Measurements from ENCODE around the gene RGS13. TPM values are rescaled to one million over a fixed set of nuclear protein-coding genes. Genes with fewer than 3 reads are reported as not detected.

RGS13 gene
- total and polyA plus RNA-seq, 10 of the 15 experiments (the other 5 are each of a cell fraction or from before 2014, with no cell fraction given): 0.23 to 16.0 (median 0.36) TPM; not detected in 1

DNA sequence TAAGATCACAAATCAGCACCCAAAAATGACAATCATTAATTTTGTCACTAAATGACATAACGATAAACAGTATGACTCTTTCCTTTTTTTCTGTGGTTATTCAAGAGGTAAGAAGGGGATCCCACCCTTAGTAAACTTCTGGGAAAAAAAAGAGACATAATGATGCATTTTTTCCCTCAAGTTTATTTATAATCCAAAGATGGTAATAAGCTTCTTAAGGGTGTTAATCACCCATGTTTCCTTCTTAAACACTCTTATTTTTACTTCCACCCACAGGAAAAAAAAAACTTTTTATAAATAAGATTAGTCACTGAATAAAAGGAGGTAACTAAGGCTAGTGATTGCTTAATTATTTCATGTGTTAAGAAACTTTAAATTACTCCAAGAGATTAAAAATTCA, 35.7 kb upstream of the RGS13 start:
- Histone ChIP-seq H3K9ac (ENCODE audit: control insufficient read depth, insufficient read depth, low read length) (no peak overlapping the region), H3K9me3 (replicated peaks; ENCODE audit: control insufficient read depth, insufficient read depth, low read length) (no peaks in the 10 kb centered on the region), H3K4me1 (ENCODE audit: control insufficient read depth, insufficient read depth, low read length) (peaks cover 7% of the 10 kb centered on the region; the same call in 1 of the 2 replicates), H2AFZ (ENCODE audit: control insufficient read depth, low read depth, low read length) (no peak overlapping the region), H3K4me2 (ENCODE audit: control insufficient read depth, insufficient read depth) (no peak overlapping the region), H3K4me3 (no peak overlapping the region), H3K36me3 (ENCODE audit: control insufficient read depth in 2 of 2, insufficient read depth in 2 of 2, low read length in 1 of 2) (no peaks in the 10 kb centered on the region), H3K79me2 (ENCODE audit: control insufficient read depth, insufficient read depth, low read length) (no peaks in the 10 kb centered on the region), H3K27ac (ENCODE audit: control insufficient read depth, insufficient read depth) (no peak overlapping the region), H3K27me3 (replicated peaks in 1 of 2; ENCODE audit: control insufficient read depth in 2 of 2, insufficient read depth in 2 of 2, low read length in 1 of 2) (no peaks in the 10 kb centered on the region), H4K20me1 (ENCODE audit: control insufficient read depth, insufficient read depth) (no peaks in the 10 kb centered on the region)
- no peak for ATAC-seq
- no peak for FAIRE-seq
- ChIA-PET POLR2A (interaction anchor here (0.6 to 4.0 kb wide), 4 partner anchors 13 to 61 kb away, joined by 3 to 16 read pairs (median 5); no protein-coding TSS in a partner anchor), SMC1A (ENCODE audit: uncharacterized antibody, unreplicated experiment) (interaction anchor here (0.7 to 5.1 kb wide), 14 partner anchors 9 to 126 kb away, joined by 3 to 79 read pairs (median 4); no protein-coding TSS in a partner anchor), CTCF (interaction anchor here (0.7 to 3.5 kb wide), 8 partner anchors 9 to 123 kb away, joined by 3 to 18 read pairs (median 5); no protein-coding TSS in a partner anchor), RAD21 (ENCODE audit: unreplicated experiment) (interaction anchor here (0.6 to 2.2 kb wide), 9 partner anchors 14 to 420 kb away, joined by 3 to 6 read pairs (median 4); no protein-coding TSS in a partner anchor)
- no peak for DNase-seq (ENCODE audit: low read depth, low spot score)
- no peak for TF ChIP-seq DPF2 (IDR thresholded peaks at IDR 0.05)
- TF ChIP-seq, protein P1, sequence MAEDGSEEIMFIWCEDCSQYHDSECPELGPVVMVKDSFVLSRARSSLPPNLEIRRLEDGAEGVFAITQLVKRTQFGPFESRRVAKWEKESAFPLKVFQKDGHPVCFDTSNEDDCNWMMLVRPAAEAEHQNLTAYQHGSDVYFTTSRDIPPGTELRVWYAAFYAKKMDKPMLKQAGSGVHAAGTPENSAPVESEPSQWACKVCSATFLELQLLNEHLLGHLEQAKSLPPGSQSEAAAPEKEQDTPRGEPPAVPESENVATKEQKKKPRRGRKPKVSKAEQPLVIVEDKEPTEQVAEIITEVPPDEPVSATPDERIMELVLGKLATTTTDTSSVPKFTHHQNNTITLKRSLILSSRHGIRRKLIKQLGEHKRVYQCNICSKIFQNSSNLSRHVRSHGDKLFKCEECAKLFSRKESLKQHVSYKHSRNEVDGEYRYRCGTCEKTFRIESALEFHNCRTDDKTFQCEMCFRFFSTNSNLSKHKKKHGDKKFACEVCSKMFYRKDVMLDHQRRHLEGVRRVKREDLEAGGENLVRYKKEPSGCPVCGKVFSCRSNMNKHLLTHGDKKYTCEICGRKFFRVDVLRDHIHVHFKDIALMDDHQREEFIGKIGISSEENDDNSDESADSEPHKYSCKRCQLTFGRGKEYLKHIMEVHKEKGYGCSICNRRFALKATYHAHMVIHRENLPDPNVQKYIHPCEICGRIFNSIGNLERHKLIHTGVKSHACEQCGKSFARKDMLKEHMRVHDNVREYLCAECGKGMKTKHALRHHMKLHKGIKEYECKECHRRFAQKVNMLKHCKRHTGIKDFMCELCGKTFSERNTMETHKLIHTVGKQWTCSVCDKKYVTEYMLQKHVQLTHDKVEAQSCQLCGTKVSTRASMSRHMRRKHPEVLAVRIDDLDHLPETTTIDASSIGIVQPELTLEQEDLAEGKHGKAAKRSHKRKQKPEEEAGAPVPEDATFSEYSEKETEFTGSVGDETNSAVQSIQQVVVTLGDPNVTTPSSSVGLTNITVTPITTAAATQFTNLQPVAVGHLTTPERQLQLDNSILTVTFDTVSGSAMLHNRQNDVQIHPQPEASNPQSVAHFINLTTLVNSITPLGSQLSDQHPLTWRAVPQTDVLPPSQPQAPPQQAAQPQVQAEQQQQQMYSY (CRISPR knock-in tag; IDR thresholded peaks at IDR 0.05): no peak
- TF ChIP-seq SMARCA5 (IDR thresholded peaks at IDR 0.05): no peak
- no peak for TF ChIP-seq RCOR1 (conservative IDR thresholded peaks at IDR 0.05; ENCODE audit: low read depth, low read length)
- TF ChIP-seq, protein P2, sequence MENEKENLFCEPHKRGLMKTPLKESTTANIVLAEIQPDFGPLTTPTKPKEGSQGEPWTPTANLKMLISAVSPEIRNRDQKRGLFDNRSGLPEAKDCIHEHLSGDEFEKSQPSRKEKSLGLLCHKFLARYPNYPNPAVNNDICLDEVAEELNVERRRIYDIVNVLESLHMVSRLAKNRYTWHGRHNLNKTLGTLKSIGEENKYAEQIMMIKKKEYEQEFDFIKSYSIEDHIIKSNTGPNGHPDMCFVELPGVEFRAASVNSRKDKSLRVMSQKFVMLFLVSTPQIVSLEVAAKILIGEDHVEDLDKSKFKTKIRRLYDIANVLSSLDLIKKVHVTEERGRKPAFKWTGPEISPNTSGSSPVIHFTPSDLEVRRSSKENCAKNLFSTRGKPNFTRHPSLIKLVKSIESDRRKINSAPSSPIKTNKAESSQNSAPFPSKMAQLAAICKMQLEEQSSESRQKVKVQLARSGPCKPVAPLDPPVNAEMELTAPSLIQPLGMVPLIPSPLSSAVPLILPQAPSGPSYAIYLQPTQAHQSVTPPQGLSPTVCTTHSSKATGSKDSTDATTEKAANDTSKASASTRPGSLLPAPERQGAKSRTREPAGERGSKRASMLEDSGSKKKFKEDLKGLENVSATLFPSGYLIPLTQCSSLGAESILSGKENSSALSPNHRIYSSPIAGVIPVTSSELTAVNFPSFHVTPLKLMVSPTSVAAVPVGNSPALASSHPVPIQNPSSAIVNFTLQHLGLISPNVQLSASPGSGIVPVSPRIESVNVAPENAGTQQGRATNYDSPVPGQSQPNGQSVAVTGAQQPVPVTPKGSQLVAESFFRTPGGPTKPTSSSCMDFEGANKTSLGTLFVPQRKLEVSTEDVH (IDR thresholded peaks at IDR 0.05; ENCODE audit: low read depth, partially characterized antibody): no peak
- TF ChIP-seq, protein P3, sequence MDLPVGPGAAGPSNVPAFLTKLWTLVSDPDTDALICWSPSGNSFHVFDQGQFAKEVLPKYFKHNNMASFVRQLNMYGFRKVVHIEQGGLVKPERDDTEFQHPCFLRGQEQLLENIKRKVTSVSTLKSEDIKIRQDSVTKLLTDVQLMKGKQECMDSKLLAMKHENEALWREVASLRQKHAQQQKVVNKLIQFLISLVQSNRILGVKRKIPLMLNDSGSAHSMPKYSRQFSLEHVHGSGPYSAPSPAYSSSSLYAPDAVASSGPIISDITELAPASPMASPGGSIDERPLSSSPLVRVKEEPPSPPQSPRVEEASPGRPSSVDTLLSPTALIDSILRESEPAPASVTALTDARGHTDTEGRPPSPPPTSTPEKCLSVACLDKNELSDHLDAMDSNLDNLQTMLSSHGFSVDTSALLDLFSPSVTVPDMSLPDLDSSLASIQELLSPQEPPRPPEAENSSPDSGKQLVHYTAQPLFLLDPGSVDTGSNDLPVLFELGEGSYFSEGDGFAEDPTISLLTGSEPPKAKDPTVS (IDR thresholded peaks at IDR 0.05; ENCODE audit: low read depth, low read length): no peak
- intact Hi-C loops (cut with micrococcal nuclease; ENCODE audit: unreplicated experiment) (loop anchor here (2.0 kb wide), 1 partner anchor 19 kb away; no protein-coding TSS in a partner anchor), in situ Hi-C loops (cut with MboI) (no loop called here)
- 0% methylated on average over 1 of the region's 1 CpG for WGBS (ENCODE audit: insufficient coverage, insufficient replicate concordance, low lambda C conversion rate, missing lambda C conversion rate)
- no TSS peak for BruUV-seq (replicated peaks)
